Activated CD4-positive, alpha-beta T cell treated with anti-CD3 and anti-CD28 coated beads, Interleukin-2, amount 50 U/mL, for 16 hours (primary cell): Measurements from ENCODE around the gene COL11A2.
A peak's percentile ranks its signal among the peaks of the same experiment; 100 is the strongest.
"Not testable (repeated sequence)": the region's sequence is repeated elsewhere in the genome, so short reads cannot be mapped to it uniquely, and the experiment has no call there.

Experiments used
- DNase-seq: peaks from one replicate; pipeline ENCODE4 v3.0.0-alpha.2; 2020

COL11A2 gene

DNA sequence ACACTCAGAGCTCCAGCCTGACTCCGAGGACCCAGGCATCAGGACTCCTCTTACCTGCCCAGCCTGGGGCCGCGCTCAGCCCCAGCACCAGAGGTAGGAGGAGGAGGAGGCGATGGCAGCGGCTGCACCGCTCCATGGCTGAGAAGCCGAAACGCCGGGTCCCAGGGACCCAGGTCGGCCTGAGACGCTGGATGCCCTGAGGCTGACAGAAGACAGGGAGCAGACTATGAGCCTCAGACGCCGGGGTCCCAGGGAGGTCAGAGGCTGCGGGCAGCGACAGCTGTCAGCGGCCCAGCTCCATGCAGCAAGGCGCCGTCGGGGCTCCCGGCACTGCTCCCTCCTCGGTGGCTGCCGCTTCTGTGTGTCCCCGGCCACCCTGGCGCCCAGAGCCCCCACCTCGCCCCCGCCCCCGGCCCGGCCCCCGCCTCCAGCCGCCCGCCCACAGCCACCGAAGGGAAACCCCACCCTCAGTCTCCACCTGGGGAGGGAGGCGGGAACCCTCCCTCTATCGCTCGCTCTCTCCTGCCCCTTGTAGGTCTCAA, at the start of gene COL11A2:
COL11A2 (minus strand) TSS at position 363 of the 542 bp plus-strand sequence; CDS start at position 136, 227 bp downstream.
- DNase-seq: no peak

DNA sequence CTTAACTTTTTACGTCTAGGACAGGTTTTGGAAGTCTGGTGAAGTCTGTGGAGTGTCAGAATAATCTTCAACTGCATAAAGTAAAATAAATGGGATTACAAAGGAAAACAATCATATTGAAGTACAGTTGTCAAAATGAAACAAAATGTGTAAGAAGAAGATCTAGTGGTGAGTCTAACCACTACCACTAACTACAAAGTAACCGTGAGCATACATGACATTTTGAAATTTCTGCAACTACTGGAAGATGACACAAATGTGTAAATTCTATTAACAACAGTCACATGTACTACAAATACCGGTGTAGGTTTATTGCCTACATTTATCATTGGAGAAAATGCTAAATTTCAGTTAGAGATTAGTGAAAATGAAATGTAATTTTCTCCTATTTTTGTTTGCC, 49.7 kb upstream of the COL11A2 start:
- peak; percentile 73 for DNase-seq

DNA sequence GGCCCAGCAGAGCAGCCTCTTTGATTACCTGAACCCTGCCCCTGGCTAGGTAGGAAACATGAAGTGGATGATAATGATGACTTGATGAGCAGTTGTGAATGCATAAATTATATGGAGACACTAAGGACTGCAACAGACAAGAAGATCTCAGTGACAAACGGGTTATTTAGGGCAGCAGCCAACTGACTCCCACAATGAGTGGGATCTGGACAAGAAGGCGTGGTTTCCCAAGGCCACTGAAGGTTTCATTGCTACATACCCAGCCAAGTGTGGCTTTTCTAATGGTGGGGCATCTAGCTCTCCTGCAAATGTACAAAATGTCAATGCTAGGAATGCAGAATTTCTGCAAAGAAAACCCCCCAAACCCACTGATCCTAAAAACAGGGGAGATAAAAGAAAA, 45.5 kb upstream of the COL11A2 start:
- no peak for DNase-seq

GRCh38 chr6:33236852-33237251, 44.6 kb upstream of the COL11A2 start:
- no peak for DNase-seq

DNA sequence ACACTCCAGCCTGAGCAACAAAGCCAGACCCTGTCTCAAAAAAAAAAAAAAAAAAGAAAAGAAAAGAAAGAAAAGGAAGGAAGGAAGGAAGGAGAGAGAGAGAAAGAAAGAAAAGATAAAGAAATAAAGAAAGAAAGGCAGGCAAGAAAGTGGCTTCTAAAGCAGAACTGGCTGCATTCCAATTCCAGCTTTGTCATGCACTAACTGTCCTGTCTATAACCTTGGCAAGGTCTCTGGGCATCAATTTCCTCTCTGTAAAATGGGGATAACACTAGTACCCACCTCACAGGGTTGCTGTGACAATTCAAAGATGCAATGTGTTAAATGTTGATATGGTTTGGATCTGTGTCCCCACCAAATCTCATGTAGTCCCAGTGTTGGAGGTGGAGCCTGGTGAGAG, 44.1 kb upstream of the COL11A2 start:
- DNase-seq: no peak

DNA sequence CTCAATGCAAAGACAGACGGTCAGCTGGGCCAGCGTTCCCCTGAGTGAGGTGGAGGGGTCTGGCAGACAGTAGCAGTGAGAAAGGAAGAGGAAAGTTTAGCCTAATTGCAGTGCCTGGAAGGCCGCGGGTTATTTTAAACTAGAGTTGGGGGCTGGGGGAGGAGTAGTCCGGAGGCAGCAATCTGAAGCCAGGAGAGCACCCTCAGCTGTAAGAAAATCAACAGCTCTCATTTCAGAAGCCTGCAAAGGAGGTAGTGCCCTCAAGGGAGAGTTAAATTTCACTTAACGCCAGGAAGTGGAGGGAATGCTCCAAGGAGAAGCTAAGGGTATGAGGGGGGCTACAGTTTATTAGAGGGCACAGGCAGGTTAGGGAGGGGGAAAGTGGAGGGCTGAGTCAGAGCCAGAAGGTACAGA, 43.0 kb upstream of the COL11A2 start:
- no peak for DNase-seq

GRCh38 chr6:33226503-33227120, 34.3 kb upstream of the COL11A2 start:
- DNase-seq: not testable (repeated sequence)

- DNase-seq: no peak
Observed at GRCh38 chr6:33217681-33218080, 25.4 kb upstream of the COL11A2 start.

DNA sequence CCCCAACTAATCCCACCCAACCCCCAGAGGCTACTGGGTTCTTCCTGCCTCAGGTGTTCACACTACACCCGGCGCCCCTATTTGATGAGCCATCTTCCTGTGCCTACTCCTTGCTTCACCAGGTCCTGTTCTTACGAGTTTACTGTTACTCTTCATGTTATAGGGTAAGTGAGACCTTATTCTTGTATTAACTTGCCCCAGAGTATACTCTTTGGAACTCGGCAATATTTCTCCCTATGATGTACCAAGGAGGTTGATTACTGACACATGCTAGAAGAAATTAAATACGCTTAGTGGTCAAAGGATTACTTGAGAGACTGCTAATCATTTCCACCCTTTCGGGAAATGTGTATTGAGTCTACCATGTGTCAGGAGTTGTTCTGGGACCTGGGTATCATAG, 25.0 kb upstream of the COL11A2 start:
- DNase-seq: no peak

DNA sequence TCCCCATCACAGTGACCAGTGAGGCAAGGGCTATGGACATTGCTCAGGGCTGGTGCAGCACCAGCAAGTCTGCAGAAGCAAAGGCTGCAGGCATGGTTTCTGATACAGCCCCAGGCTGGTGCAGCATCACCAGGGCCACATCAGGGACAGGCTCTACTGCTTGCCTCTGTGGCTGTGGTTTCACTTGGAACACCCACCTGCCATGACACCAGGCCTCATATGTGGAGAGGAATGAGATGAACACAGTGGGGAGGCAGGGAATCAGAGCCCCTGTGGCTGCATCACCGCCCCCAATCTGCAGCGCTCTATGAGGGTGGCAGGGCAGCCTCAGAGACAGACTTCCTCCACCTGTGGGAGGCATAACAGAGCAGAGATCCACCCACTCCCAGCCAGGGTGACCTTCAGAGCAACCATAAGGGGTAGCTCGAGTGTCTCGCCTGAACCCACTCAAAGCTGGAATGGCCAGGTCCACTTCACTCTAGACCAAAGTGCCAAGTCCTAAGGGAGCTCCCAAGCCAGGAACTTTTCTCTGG, 23.9 kb upstream of the COL11A2 start:
- no peak for DNase-seq

DNA sequence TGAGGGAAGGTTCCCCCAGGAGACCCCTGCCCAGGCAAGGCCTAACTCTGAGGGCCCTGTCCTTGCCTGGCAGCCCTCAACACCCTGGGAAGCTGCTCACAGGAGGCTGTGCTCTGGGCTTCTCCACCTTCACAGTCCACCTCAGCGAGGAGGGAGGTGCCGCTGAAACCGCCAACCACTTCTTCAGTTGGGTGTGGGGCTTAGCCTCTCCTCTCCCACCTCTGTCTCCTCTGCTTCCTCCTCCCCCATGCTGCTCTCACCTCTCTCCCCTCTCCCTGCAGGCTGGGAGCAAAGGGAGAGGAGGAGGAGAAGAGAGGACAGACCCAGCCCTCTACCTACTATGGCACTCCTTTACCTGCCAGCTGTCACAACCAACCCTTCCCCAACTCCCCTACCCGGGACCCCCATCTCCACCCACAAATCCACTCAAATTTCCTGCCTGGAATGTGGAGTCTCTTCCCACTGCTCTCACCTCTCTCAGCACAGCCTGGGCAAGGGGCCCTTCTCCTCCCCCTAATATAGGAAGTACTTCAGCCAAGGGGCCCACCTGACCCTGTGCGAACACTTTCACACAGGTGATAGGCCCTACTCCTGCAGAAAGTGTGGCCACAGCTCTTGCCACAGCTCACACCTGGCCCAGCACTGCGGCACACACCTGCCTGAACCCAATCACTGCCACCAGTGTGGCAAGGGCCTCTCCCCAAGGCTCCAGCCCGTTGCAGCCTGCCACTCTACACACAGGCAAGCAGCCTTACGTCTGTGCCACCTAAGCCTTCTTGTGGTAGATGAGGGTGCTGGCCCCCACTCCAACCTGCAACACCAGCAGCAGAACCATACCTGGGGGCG, 23.2 kb upstream of the COL11A2 start:
- no peak for DNase-seq

GRCh38 chr6:33213989-33214335, 21.7 kb upstream of the COL11A2 start:
- DNase-seq: no peak

DNA sequence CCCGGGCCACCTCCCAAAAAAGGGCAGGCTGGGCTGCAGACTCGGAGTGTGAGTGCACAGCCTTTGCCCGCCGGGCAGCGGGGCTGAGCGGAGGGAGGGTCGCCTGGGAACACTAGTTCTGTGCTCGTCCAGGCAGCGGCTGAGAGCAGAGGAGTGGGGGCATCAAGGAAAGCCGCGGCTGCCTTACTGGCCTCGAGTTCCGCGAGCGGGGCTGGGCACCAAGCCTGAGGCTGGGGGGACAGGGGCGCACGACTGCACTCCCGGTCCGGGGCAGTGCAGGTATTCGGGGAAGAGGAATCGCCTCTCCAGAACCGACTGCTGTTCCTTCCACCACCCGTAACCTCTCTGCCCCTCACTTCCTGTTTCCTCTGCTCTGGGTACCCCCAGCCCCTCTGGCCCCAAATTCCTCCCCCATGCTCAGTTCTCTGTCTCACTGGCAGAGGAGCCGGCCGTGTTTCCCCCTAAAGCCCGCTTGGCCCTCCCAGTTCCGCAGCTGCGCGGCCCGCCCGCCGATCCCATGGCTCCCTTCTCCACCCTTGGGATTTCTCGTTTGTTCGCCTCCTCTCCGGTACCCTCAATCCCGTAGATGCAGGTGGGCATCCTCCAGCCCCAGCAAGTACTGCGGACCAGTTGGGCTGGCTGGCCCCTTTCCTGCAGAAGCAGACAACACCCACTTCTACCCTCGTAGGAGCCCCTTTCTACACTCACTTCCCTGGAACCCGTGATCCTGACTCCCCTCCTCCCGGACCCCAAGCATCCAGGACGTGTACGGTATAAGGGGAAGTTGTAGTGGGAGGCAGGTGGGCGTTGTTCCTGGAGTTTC, 21.1 kb upstream of the COL11A2 start:
- DNase-seq: no peak

DNA sequence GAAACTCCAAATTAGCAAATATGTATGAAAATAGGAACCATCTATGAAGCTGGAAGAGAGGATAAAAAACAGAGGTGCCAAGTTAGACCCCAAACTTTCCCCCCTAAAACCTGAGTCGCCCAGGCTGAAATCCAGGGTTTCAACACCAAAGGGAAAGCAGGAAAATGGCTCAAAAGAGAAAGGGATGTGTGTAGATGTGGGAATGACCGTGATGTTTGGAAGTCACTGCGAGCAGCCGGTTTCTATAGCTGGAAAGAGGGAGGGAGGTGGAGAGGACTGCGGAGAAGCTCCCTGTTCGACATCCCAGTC, 20.5 kb upstream of the COL11A2 start:
- no peak for DNase-seq

DNA sequence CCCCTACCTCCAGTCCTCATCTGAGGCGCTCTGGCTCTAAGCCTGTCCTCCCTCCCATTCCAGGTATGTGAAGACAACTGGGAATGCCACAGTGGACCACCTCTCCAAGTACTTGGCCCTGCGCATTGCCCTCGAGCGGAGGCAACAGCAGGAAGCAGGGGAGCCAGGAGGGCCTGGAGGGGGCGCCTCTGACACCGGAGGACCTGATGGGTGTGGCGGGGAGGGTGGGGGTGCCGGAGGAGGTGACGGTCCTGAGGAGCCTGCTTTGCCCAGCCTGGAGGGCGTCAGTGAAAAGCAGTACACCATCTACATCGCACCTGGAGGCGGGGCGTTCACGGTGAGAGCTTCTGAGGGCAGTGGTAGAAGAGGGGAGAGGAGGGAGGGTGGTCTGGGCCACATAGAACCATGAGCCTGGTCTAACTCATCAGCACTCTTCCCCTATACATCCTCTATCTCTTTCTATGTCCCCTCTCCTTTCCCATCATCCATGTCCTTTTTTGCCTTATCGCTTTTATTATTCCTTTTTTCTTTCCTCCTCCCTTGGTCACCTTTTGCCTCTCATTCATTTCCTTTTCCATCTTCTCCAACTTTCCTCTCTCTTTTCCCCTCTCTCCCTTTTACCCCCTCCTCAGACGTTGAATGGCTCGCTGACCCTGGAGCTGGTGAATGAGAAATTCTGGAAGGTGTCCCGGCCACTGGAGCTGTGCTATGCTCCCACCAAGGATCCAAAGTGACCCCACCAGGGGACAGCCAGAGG, 19.6 kb upstream of the COL11A2 start:
- no peak for DNase-seq

- DNase-seq: no peak
Observed at GRCh38 chr6:33211136-33211535, 18.9 kb upstream of the COL11A2 start.

DNA sequence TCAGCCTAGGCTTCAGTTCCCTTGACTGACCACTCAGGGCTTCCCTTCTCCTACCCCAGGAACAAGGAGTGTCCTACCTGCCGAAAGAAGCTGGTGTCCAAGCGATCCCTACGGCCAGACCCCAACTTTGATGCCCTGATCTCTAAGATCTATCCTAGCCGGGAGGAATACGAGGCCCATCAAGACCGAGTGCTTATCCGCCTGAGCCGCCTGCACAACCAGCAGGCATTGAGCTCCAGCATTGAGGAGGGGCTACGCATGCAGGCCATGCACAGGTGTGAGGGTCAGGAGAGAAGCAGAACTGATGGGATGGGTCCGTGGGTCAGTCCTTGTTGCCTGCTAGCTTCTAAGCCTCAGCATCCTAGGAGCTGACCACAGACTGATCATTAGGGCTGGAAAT, 17.6 kb upstream of the COL11A2 start:
- DNase-seq: no peak

- DNase-seq: peak; percentile 84
Observed at GRCh38 chr6:33208091-33208967, 16.1 kb upstream of the COL11A2 start, which contains the start of gene RING1. Gene RING1 (plus strand): TSS chr6:33208500. CDS start chr6:33208823, 323 bp downstream.

DNA sequence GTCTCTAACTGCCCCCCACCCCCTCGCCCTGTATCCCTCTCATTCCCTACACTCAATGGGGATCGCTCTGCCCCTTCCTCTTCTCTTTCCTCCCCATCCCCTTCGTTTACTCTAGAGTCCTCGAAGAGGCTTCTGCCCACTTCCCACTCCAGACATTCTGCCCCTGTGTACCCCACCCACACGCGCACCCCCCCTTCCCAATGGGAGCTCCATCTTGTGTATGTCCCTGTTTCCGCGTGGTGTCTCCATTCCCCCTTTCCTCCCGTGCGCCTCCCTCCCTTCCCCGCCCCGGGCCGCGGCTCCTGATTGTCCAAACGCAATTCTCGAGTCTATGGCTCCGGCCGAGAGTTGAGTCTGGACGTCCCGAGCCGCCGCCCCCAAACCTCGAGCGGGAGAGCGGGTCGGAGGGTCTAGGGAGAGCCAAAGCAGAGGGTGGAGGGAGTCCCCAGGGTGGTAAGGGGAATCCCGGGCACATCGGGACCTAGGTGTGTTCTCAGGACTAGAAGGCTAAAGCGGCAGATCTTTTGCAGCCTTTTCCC, 15.4 kb upstream of the COL11A2 start:
- DNase-seq: no peak

GRCh38 chr6:33206864-33207551, 14.7 kb upstream of the COL11A2 start:
- no peak for DNase-seq
